HG03159 (cell line): ENCODE data around the gene PNPLA7.
"Not testable (repeated sequence)": the region's sequence is repeated elsewhere in the genome, so short reads cannot be mapped to it uniquely, and the experiment has no call there.

ENCODE experiments used
- ATAC-seq: cut with Tn5 transposase; IDR thresholded peaks from one replicate; pipeline ENCODE4 v1.9.1; 2021; ENCODE audit warnings: mild to moderate bottlenecking, moderate library complexity; ENCODE audit not compliant: unreplicated experiment

Gene PNPLA7

DNA sequence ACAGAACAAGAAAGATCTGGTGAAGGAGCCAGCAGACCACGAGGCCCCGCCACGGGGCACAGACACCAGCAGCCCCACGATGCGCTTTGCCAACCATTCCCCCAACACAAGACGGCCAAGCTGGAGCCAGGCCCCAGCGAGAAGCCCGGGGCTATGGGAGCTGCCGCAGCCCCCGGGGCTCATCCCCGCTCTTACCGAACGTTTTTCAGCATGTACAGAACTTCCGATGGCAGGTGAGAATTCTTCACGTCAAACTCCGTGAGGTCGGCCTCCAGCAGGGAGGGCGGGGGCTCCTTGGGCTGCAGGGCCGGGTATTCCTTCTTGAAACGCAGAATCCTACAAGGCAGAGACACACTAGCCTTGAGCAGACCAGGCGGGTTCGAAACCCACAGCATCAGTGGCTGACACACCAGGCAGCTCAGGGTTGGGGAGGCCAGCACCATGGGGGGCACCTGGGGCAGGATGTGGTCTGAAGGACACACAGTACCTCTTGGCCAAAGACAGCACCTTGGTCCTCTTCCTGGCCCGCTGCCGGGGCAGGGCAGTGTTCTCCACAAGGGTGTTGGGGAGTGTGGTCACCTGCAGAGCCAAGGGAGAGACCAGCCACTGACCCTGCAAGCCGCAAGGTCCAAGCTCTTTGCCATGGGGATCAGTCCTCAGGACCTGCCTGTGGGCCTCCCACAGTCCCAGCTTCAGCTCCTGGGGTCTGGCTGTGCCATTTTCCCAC, 6.8 kb downstream of the PNPLA7 start:
- no peak for ATAC-seq

DNA sequence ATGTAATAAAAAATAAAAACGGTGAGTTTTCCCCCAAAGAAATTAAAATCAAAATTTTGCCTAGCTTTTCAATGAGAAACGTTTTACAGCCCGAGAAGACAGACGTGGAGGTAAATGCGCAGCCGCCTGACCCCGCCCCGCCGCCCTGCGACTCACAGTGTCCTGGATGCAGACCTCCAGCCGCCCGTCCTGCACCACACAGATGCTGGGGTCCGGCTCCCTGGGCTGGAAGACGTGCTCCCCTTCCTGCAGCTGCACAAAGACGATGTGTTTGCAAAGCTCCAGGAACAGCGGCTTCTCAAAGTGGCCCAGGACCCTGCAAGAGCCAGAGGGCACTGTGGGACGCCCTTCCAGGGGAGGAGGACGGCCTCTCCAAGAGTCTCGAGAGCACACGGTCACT, 7.7 kb downstream of the PNPLA7 start:
- no peak for ATAC-seq

DNA sequence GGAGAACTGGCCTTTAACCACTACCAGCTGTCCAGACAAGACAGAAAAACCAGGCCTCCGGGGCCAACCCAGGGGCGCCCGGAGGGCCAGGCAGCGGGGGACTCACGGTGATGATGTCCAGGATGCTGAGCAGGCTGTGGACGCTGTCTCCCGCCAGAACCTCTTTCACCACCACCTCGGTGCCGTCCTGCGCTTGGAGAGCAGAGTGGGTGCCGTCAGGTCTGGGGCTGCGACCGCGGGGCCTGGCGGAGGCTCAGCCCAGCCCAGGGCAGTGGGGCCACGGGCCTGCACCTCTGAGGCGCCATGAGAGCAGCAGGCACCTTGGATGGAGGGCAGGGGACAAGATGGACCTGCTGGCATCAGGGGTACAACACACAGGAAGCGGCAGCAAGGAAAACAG, 9.7 kb downstream of the PNPLA7 start:
- no peak for ATAC-seq

DNA sequence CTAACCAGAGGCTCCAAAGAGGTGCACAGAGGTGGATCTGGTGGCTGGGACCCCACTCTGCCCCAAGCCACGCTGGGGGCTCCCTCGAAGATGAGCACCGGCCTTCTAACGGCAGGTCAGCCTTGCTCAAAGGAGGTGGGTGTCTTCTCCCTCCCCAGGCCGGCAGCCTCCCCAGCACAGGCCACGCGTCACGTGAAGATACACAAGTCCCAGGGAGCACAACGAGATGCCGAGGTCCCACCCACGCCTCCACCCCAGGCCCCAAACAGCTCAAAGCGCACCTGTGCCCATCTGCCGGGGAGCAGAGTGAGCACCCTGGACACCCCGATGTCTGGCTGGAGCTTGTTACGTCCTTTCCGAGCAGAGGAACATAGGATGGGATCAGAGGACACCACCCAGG, 12.1 kb downstream of the PNPLA7 start:
- no peak for ATAC-seq

GRCh38 chr9:137536594-137537131, 13.5 kb downstream of the PNPLA7 start:
- not testable (repeated sequence) for ATAC-seq

- ATAC-seq, result no peak
These were observed 15.1 kb downstream of the PNPLA7 start for GRCh38 chr9:137535120-137535428.

- no peak for ATAC-seq
These were observed 15.7 kb downstream of the PNPLA7 start for GRCh38 chr9:137534256-137535119.

- not testable (repeated sequence) for ATAC-seq
These were observed 17.2 kb downstream of the PNPLA7 start for GRCh38 chr9:137532891-137533468.

GRCh38 chr9:137531099-137531765, 19.0 kb downstream of the PNPLA7 start:
- no peak for ATAC-seq

GRCh38 chr9:137530331-137530730, 19.9 kb downstream of the PNPLA7 start:
- no peak for ATAC-seq

DNA sequence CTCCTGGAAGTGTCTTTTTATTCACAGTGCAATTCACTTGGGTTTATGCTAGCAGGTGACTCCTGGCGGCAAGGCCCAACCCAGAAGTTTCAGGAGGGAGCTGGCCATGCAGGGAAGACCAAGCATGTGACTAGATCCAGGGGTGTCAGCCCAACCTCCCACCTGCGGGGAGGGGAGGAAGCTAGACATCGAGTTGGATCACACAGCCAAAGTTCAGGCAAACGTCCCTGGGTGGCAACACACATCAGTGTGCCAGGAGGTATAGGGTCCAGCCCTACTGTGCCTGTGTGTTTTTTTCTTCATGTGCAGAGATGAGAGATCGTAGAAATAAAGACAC, 25.3 kb downstream of the PNPLA7 start:
- ATAC-seq, result no peak

DNA sequence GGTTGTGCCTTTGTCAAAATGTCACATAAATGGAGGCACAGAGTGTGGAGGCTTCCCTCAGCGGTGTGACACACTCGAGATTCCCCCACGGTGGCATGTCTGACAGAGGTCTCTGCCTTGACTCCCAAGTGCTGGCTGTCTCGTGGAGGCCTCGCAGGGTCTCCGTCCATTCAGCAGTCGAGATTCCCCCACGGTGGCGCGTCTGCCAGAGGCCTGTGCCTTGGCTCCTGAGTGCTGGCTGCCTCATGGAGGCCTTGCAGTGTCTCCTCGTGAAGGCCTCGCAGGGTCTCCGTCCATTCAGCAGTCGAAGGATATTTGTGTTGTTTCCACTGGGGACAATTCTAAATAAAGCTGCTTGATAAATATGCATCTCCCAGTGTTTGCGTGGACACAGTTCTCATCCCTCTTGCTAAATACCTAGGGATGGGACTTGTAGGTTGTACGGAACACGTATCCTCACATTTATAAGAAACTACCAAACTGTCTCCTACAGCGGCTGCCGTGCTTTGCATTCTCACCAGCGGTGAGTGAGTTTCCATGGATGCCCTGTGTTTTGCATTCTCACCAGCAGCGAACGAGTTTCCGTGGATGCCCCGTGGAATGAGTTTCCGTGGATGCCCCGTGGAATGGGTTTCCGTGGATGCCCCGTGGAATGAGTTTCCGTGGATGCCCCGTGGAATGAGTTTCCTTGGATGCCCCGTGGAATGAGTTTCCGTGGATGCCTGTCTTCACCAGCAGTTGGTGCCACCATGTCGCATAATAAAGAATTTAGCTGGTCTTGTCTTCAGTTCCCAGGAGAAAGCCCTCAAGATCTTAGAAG, 25.8 kb downstream of the PNPLA7 start:
- ATAC-seq, result no peak

- no peak for ATAC-seq
These were observed 27.3 kb downstream of the PNPLA7 start for GRCh38 chr9:137522746-137523455.

DNA sequence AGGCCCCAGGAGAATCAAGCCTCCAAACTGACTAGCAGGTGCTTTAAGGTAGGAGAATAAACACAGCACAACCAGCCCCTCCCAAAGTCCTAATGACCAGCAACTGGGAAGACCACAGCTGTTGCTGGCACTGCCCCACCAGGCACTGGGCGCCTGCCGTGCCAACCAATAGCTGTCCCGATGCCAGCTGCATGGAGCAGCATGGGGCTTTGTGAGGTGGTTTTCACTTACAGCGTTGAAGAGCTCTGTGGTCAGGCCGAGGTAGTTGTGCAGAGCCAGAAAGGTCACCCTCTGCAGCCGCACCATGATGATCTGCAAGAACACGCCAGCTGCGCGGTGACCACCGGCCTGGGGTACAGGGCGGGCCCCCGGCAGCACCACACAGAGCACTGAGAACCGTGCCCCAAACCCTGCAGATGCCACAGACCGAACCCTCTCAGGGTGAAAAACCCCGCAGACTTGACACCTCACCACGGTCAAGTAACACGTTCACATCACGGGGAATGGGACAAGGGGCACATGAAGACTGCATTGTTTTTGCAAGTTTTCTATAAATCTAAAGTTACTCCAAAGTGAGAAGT, 28.7 kb downstream of the PNPLA7 start:
- no peak for ATAC-seq

GRCh38 chr9:137520614-137521404, 29.4 kb downstream of the PNPLA7 start:
- no peak for ATAC-seq

DNA sequence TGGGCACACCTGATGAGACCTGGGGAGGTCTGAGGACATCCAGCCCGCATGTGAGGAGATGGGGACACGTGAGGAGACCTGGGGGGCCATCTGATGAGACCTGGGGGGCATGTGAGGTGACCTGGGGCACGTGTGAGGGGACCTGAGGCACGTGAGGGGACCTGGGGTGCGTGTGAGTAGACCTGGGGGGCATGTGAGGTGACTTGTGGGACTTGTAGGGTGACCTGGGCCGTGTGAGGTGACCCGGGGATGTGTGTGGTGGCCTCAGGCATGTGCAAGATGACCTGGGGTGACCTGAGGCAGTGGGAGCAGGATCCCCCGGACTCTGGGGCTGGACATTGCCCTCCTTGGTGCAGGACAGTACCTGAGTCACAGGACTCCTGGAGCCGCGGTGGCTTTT, 30.6 kb downstream of the PNPLA7 start:
- no peak for ATAC-seq

DNA sequence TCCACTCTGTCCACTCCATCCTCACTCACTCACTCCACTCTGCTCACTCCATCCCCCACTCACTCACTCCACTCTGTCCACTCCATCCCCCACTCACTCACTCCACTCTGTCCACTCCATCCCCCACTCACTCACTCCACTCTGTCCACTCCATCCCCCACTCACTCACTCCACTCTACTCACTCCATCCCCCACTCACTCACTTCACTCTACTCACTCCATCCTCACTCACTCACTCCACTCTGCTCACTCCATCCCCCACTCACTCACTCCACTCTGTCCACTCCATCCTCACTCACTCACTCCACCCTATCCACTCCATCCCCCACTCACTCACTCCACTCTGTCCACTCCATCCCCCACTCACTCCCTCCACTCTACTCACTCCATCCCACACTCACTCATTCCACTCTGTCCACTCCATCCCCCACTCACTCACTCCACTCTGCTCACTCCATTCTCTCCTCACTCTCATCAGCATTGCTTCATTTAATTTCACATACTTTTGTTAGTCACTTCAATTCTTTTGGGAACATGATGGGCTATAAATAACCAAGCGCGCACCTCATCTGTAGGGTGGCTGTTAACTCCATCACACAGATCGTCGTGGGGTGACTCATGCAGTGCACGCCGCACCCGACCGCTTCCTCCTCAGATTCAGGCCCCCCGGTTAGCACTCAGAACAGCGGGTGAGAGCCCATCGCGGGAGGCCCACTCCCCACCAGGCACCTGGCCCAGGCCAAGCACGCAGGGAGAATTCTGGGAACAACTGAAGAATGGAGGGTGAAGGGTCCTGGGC, 31.3 kb downstream of the PNPLA7 start:
- ATAC-seq, result not testable (repeated sequence)
